A549 treated with CpdA at 1 μM for 4 hours (cell line): ENCODE results near the gene COL23A1. TPM values are rescaled to one million over a fixed set of nuclear protein-coding genes. Genes with fewer than 3 reads are reported as not detected.

Experiments
- total RNA-seq: library from RNA; stranded (reverse); fragments of 200-300 nt; extraction: Qiagen RNA extraction; gene quantifications from 5 replicates; pipeline ENCODE4 v1.2.3, GENCODE V29; 2022; ENCODE audit warnings: low read depth

The COL23A1 gene
- total RNA-seq: not detected in 5 replicates

DNA sequence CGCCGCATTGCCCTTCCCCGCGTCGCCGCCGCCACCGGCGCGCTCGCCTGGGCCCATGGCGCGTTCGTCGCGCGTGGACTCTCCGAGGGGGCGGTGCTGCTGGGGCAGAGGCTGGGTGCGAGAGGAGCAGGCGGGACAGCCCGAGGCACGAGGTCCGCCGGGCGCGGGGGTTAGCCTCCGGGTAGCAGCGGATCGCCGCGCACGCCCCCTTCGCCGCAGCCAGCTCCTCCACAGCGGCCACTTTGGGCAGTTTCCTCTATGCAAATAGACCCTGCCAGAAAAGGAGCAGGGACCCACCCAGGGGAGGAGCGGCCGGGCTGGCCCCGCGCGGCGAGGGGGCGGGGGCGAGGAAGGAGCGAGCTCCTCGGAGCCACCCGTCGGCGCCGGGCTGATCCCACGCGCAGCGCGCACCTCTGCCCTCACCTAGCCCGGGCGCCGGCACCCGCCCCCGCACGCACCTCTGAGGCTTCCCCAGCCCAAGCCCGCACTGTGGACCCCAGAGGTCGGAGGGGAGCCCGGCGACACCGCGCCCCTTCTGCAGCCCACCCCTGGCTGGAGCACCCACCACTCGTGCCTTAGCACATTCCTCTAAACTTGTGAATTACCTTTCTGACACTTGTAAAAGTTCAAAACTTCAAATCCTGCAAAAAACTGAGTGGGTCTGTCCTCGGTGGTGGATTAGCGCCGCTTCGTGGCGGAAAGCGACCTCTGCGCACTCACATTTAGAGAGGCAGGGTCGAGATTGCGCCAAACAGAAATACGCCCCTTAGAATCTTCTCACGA, at the start of gene COL23A1:
Gene COL23A1, minus strand, starts transcription at position 253 of the 783 bp plus-strand sequence.

DNA sequence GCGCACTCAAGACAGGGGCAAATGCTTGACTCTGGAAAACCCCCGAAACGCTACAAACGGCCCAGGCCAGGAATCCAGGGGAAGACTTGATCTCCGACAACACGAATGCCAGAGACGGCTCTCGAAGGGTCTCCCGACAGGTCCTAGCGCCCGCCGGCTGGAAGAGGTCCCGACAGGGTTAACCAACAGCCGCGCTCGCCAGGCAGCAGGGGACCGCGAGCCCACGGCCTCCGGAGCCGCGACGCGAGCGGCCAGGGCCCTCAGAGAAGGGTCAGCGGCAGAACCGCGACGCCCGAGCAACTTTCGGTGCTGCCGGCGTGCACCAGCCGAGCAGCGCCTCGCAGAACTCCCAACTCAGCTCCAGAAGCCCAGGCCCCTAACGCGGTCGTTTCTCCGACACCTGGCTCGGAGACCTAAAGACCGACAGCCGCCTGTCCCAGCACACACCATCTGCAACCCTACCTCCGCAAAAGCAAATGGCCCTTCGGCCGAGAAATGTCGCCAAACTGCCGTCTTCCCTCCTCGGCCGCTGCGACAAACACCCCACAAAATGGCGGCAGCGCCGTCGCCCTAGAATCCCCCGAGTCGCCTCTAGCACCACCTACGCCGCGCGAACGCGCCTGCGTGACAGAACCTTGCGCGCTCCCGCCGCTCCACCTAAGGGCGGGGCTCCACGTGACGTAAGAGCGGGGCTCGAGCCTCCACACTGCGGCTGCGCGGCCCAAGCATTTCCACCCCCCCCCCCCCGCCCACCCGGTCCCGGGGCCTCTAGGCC, 36.5 kb upstream of the COL23A1 start, which contains the start of gene CLK4:
Gene CLK4, minus strand, starts transcription at position 567 of the 775 bp plus-strand sequence. CDS start 3,634 bp downstream, outside the sequence.

DNA sequence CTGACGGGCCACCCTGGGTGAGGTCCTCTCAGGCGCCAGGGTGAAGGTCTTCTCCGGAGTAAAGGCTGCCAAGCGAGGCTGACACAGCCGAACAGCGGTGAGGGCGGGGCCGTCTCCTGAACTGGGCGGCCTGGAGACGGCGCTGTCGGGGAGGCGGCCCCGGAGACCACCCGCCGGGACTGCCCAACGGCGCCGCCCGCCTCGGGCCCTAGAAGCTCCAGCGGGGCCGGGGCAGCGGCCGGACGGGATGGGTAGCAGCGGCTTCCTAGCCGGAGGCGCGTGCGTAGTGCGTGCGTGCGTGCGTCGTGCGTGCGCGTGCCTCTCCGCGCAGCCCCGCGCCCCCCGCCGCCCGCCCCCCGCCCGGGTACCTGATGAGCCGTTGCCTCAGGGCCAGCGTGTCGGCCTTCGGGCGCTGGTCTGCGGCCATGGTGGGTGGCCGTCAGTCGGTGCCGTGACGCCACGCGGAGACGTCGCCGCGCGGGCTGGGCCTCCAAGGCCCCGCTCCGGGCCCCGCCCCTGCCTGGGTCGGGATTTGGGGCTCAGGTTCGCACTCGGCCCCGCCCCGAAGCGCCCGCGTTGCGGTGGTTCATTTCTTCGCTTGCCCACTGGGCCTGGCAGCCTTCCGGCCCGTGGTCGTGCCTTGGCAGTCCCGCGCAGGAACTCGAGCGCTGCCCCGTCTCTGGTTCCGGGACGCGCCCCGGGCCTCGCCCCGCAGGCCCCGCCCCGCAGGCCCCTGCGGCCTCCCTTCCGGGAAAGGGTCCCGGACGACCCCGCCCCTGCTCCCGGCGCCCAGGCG, 357.9 kb downstream of the COL23A1 start, which contains the start of gene PHYKPL:
Gene PHYKPL, minus strand, starts transcription at position 679 of the 796 bp plus-strand sequence. Its CDS starts 252 bp downstream, at position 427.

DNA sequence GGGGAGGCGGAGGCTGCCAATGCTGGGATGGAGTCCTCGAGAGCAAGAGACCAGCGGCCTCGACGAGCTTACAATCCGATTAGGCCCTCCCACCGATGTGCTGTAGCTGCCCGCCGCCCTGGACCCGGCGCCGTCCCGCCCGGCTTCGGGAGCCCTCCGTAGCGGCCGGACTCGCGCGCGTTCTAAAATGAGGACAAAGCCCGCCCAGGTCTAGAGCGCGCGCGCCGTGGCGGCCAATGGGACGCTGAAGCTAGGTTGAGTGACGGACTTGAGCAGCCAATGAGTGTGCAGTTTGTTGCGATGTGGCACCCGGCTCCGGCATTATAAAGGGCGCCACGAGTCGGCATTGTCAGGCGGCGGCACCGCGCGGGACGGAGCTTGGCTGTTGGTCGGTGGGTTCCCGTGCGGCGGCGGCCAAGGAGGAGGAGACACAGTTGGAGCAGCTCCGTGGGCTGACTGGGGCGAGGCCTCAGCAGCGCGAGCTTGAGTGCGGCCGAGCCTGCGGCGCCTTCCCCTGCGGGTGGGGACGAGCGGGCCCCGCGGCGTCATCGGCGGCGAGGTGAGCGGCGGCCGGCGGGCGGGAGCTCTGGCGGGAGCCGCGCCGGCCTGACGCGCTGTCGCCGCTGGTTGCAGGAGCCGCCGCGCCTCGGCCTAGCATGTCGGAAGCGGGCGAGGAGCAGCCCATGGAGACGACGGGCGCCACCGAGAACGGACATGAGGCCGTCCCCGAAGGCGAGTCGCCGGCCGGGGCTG, 385.8 kb downstream of the COL23A1 start, which contains the start of gene HNRNPAB:
Gene HNRNPAB, plus strand, starts transcription at position 352 of the 753 bp plus-strand sequence. Its CDS starts 305 bp downstream, at position 657.

Other genes starting within 250 kb of the COL23A1 start
- 8.9 to 11.2 TPM (median 9.6 TPM) in 5 replicates for gene CLK4, start 36.7 kb upstream of the COL23A1 start, total RNA-seq
- gene ZNF354A, start 140.3 kb upstream of the COL23A1 start, total RNA-seq: 6.5 to 9.3 TPM (median 7.3 TPM) in 5 replicates